ENCODE results near the gene KRTAP6-3. TPM values are rescaled to one million over a fixed set of nuclear protein-coding genes. Genes with fewer than 3 reads are reported as not detected.

Gene KRTAP6-3
- total RNA-seq, 1 experiment from 2014 or later, result not detected

DNA sequence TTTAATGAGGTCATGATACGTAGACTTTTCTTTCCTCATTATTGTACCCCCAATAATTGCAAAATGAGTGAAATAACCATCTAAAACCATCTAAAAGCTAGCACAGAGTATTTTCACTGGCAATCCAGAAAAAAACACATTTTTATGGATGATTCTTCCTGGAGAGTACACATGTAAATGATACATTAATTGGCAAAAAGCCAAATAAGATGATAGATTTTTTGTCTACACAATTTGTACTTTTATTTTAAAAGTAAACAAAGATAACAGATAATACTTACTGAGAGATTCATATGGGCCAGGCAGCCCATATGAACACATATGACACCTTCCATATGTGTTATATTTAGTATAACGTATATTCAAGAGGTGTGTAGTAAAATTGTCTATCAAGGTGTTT lies 28.6 kb upstream of the KRTAP6-3 start (continued):
- no peak for TF ChIP-seq GRHL2 (CRISPR knock-in tag; IDR thresholded peaks at IDR 0.05; ENCODE audit: insufficient replicate concordance, severe bottlenecking)
- TF ChIP-seq, protein P1, sequence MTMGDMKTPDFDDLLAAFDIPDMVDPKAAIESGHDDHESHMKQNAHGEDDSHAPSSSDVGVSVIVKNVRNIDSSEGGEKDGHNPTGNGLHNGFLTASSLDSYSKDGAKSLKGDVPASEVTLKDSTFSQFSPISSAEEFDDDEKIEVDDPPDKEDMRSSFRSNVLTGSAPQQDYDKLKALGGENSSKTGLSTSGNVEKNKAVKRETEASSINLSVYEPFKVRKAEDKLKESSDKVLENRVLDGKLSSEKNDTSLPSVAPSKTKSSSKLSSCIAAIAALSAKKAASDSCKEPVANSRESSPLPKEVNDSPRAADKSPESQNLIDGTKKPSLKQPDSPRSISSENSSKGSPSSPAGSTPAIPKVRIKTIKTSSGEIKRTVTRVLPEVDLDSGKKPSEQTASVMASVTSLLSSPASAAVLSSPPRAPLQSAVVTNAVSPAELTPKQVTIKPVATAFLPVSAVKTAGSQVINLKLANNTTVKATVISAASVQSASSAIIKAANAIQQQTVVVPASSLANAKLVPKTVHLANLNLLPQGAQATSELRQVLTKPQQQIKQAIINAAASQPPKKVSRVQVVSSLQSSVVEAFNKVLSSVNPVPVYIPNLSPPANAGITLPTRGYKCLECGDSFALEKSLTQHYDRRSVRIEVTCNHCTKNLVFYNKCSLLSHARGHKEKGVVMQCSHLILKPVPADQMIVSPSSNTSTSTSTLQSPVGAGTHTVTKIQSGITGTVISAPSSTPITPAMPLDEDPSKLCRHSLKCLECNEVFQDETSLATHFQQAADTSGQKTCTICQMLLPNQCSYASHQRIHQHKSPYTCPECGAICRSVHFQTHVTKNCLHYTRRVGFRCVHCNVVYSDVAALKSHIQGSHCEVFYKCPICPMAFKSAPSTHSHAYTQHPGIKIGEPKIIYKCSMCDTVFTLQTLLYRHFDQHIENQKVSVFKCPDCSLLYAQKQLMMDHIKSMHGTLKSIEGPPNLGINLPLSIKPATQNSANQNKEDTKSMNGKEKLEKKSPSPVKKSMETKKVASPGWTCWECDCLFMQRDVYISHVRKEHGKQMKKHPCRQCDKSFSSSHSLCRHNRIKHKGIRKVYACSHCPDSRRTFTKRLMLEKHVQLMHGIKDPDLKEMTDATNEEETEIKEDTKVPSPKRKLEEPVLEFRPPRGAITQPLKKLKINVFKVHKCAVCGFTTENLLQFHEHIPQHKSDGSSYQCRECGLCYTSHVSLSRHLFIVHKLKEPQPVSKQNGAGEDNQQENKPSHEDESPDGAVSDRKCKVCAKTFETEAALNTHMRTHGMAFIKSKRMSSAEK (CRISPR knock-in tag; IDR thresholded peaks at IDR 0.05; ENCODE audit: borderline replicate concordance), result no peak
- no peak for TF ChIP-seq CREB1 (CRISPR knock-in tag; IDR thresholded peaks at IDR 0.05)
- TF ChIP-seq JUN (CRISPR knock-in tag; IDR thresholded peaks at IDR 0.05), result no peak
- TF ChIP-seq SOX15 (CRISPR knock-in tag; IDR thresholded peaks at IDR 0.05), result no peak
- no peak for TF ChIP-seq SP1 (CRISPR knock-in tag; conservative IDR thresholded peaks at IDR 0.05)
- no peak for TF ChIP-seq ZNF396 (CRISPR knock-in tag; IDR thresholded peaks at IDR 0.05; ENCODE audit: borderline replicate concordance)
- no peak for TF ChIP-seq CBFB (CRISPR knock-in tag; IDR thresholded peaks at IDR 0.05; ENCODE audit: low read depth)

DNA sequence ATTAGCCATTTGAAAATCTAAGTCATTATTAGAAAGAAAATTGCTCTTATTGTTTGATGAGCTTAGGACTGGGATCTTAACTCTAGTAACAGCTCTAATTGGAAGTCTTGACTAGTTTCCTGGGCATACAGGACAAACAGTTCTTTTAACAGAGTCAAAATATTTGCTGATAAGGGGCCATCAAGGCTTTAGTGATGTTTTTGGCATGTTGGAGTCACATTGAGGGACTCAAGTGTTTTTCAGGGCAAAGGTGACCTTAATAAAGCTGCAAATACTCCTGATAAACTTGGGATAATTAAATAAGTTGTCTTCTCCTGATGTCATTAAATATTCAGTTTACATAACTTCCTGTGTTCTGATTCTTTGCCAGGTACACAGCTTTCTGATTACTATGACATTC lies 24.6 kb upstream of the KRTAP6-3 start:
- TF ChIP-seq NFATC4 (CRISPR knock-in tag; IDR thresholded peaks at IDR 0.05) (no peak), FOXK1 (CRISPR knock-in tag; IDR thresholded peaks at IDR 0.05) (no peak), PREB (CRISPR knock-in tag; IDR thresholded peaks at IDR 0.05; ENCODE audit: borderline replicate concordance) (no peak), SMAD4 (CRISPR knock-in tag; IDR thresholded peaks at IDR 0.05) (no peak), SMAD3 (CRISPR knock-in tag; IDR thresholded peaks at IDR 0.05; ENCODE audit: borderline replicate concordance) (no peak), MYBL2 (CRISPR knock-in tag; IDR thresholded peaks at IDR 0.05) (no peak), GRHL2 (CRISPR knock-in tag; IDR thresholded peaks at IDR 0.05; ENCODE audit: insufficient replicate concordance, severe bottlenecking) (no peak), CREB1 (CRISPR knock-in tag; IDR thresholded peaks at IDR 0.05) (no peak), TEAD1 (CRISPR knock-in tag; IDR thresholded peaks at IDR 0.05) (no peak), FOXJ3 (CRISPR knock-in tag; IDR thresholded peaks at IDR 0.05; ENCODE audit: borderline replicate concordance) (no peak), TEAD4 (CRISPR knock-in tag; IDR thresholded peaks at IDR 0.05) (no peak), GABPB1 (CRISPR knock-in tag; IDR thresholded peaks at IDR 0.05) (no peak), OVOL2 (CRISPR knock-in tag; IDR thresholded peaks at IDR 0.05; ENCODE audit: borderline replicate concordance) (no peak), NR3C1 (CRISPR knock-in tag; conservative IDR thresholded peaks at IDR 0.05; ENCODE audit: low read depth) (no peak)
- DNase-seq (ENCODE audit: low spot score), result no peak
- ChIA-PET CTCF (no interaction called here), POLR2A (no interaction called here)
- Mint-ChIP-seq H3K27ac (no peak overlapping the region), H3K9me3 (no peaks in the 10 kb centered on the region), H3K4me1 (no peaks in the 10 kb centered on the region), H3K27me3 (ENCODE audit: low read depth) (no peaks in the 10 kb centered on the region), H3K36me3 (no peaks in the 10 kb centered on the region), H3K4me3 (no peak overlapping the region)
- no peak for ATAC-seq

DNA sequence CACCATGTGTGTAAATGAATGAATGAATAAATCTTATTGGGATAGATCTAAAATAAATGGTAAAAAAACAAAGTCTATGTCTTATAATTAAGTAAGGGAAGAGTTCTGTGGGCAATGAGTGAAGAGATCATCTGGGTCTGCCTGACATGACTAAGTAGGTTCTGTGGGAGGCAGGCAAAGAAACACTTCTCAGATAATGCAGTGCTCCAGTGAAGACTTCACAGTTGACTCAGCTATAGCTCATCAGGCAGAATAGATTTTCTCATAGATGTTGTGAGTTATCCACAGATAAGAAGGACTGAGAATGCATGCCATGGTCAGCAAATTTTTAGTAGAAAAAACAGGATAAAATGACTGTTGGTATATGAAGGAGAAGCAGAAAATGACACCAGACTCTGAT lies 14.5 kb upstream of the KRTAP6-3 start:
- Mint-ChIP-seq H3K9me3 (no peaks in the 10 kb centered on the region), H3K4me3 (no peak overlapping the region)
- no peak for DNase-seq (ENCODE audit: low spot score)
- TF ChIP-seq ZNF396 (CRISPR knock-in tag; IDR thresholded peaks at IDR 0.05; ENCODE audit: borderline replicate concordance), result no peak
- no peak for TF ChIP-seq ZNF317 (CRISPR knock-in tag; IDR thresholded peaks at IDR 0.05; ENCODE audit: borderline replicate concordance, low read depth)
- no peak for TF ChIP-seq TEAD1 (CRISPR knock-in tag; IDR thresholded peaks at IDR 0.05)
- TF ChIP-seq SMAD3 (CRISPR knock-in tag; IDR thresholded peaks at IDR 0.05; ENCODE audit: borderline replicate concordance), result no peak
- TF ChIP-seq SOX15 (CRISPR knock-in tag; IDR thresholded peaks at IDR 0.05), result no peak
- no peak for TF ChIP-seq ZNF219 (CRISPR knock-in tag; IDR thresholded peaks at IDR 0.05; ENCODE audit: borderline replicate concordance)
- TF ChIP-seq NFYB (CRISPR knock-in tag; conservative IDR thresholded peaks at IDR 0.05; ENCODE audit: low read depth), result no peak
- no peak for TF ChIP-seq FOXP1 (CRISPR knock-in tag; IDR thresholded peaks at IDR 0.05; ENCODE audit: borderline replicate concordance)
- TF ChIP-seq HMGXB4 (CRISPR knock-in tag; IDR thresholded peaks at IDR 0.05), result no peak

More for the DNA sequence above, 14.5 kb upstream of the KRTAP6-3 start:
- Mint-ChIP-seq H3K36me3 (no peaks in the 10 kb centered on the region), H3K27ac (no peak overlapping the region), H3K27me3 (ENCODE audit: low read depth) (no peaks in the 10 kb centered on the region), H3K4me1 (no peaks in the 10 kb centered on the region)
- CTCF ChIA-PET, result no interaction called here
- ATAC-seq, result no peak
- POLR2A ChIA-PET, result no interaction called here

All from WTC11 (cell line).